ENCODE measurements around the gene ZDHHC14. TPM values are rescaled to one million over a fixed set of nuclear protein-coding genes. Genes with fewer than 3 reads are reported as not detected.

Gene ZDHHC14
- total and polyA plus RNA-seq, 2 of the 8 experiments (the other 6 are each of a cell fraction or from before 2014, with no cell fraction given), result 2.9 to 5.3 TPM

GRCh38 chr6:157656437-157656997, 275.5 kb downstream of the ZDHHC14 start (continued):
- TF ChIP-seq CBX8 (IDR thresholded peaks at IDR 0.05; ENCODE audit: borderline replicate concordance, low read depth, low read length) (no peak), RAD21 (IDR thresholded peaks at IDR 0.05 in 1 of 2, conservative IDR thresholded peaks at IDR 0.05 in 1 of 2; ENCODE audit: low read depth in 2 of 2, low read length in 2 of 2) (no peak), YY1 (IDR thresholded peaks at IDR 0.05; ENCODE audit: low read depth, low read length) (no peak), POU5F1 (IDR thresholded peaks at IDR 0.05; ENCODE audit: low read depth, low read length) (no peak), SUZ12 (IDR thresholded peaks at IDR 0.05; ENCODE audit: low read length) (no peak), TCF12 (IDR thresholded peaks at IDR 0.05; ENCODE audit: low read depth, low read length) (no peak)
